HL-60/S4 treated with phorbol 12-myristate 13-acetate at 8.2 ng/mL for 4 days and 3 days (cell line): ENCODE data around the gene GALNT17.

Experiments used
- in situ Hi-C: fragments of 300-500 bp; cut with MboI; formaldehyde crosslinking; loops from 2 replicates; pipeline ENCODE4 v1.15.0; 2022; ENCODE audit warnings: low sequenced_read_pairs

The GALNT17 gene

GRCh38 chr7:71442492-71443190, 310.7 kb downstream of the GALNT17 start:
- in situ Hi-C loops = no loop called here

DNA sequence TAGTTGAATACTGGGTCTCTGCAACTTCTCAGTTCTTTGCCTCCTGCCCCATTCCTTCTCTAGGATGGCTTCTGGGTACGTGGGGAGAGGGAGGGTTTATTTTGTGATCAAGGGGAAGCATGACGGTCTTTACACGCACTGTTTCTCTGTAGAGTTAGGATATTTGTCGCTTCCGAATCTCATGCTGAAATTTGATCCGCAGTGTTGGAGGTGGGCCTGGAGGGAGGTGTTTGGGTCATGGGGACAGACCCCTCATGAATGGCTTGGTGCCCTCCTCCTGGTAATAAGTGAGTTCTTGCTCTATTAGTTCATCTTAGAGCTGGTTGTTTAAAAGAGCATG, 311.2 kb downstream of the GALNT17 start:
- in situ Hi-C loops = no loop called here

GRCh38 chr7:71444130-71444529, 312.2 kb downstream of the GALNT17 start:
- in situ Hi-C loops = no loop called here

GRCh38 chr7:71453630-71454029, 321.7 kb downstream of the GALNT17 start:
- in situ Hi-C loops = no loop called here

GRCh38 chr7:71454981-71455380, 323.0 kb downstream of the GALNT17 start:
- in situ Hi-C loops = no loop called here

GRCh38 chr7:71457021-71457420, 325.1 kb downstream of the GALNT17 start:
- in situ Hi-C loops = no loop called here

GRCh38 chr7:71457846-71458590, 326.1 kb downstream of the GALNT17 start:
- in situ Hi-C loops = no loop called here

DNA sequence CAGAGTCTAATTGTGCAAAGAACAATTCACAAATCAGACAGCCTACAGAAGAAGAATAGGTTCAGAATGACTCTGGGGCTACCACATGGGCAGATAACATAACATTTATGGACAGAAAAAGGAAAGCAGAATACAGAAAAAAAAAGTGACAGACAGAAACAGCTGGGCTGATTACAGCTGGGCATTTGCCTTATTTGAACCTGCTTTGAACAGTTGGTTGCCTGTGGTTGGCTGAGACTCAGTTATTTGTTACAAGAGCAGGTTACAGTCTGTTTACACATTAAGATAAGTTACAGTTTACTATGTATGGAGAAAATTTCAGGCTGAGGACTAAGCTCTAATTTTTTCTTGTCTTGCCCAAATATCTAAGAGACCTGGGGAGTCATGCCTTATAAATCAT, 327.2 kb downstream of the GALNT17 start:
- in situ Hi-C loops = no loop called here

- in situ Hi-C loops = no loop called here
Observed at GRCh38 chr7:71461572-71461971, 329.6 kb downstream of the GALNT17 start.

GRCh38 chr7:71465741-71466189, 333.8 kb downstream of the GALNT17 start:
- in situ Hi-C loops = no loop called here

- in situ Hi-C loops = no loop called here
Observed at GRCh38 chr7:71466448-71467145, 334.7 kb downstream of the GALNT17 start.

DNA sequence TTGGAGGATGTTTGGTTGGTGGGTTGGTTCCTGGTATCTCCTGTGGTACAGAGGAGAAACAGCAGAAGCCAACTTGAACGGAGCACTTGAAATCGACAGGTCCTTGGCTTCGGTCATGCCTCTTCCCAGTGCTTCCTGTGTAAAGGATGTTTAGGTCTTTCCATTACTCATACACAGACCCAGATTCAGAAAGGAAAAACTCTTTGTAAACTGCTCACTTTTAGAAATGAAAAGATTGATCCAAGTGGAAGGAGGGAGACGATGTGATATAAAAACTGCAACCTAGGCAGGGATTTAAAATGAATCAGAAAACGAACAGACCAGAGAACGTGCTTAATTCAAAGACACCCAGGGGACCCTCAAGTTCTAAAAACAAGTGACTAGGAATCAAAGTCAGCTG, 338.4 kb downstream of the GALNT17 start:
- in situ Hi-C loops = no loop called here

GRCh38 chr7:71470830-71471229, 338.9 kb downstream of the GALNT17 start:
- in situ Hi-C loops = no loop called here

GRCh38 chr7:71472962-71473361, 341.0 kb downstream of the GALNT17 start:
- in situ Hi-C loops = no loop called here

- in situ Hi-C loops = no loop called here
Observed at GRCh38 chr7:71473366-71473967, 341.5 kb downstream of the GALNT17 start.

DNA sequence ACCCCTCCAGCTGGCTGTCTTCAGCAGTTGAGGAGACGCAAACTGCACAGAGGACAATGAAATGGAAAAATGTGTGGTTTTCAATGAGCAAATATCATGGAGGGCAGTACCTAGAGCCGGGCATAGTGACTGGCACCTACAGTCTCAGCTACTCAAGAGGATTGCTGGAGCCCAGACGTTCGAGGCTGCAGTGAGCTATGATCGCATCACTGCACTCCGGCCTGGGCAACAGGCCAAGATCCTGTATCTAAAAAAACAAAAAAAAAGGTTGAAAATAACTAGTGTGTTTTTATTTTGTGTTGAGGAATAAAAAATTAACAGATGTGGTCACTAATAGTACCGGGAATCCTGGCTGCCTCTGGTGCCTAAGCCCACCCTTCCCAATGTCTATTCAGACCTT, 345.5 kb downstream of the GALNT17 start:
- in situ Hi-C loops = no loop called here

DNA sequence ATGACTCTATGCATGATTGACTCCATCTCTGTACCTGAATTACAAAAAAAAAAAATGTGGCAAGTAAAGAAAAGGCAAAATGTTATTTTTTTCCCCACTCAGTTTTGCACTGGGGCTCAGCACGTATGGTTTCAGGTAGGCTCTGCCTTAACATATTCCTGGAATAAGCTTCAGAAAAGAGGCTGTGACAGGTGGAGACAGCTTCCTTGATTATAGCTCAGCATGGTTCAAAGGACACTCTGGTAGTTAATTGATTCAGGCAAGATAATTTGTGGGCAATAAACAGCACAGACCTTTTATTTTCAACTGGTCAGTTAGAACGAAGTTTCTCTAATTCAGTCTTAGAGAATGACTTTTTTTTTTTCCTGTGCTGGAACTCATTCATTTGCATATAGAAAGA, 347.3 kb downstream of the GALNT17 start:
- in situ Hi-C loops = no loop called here

DNA sequence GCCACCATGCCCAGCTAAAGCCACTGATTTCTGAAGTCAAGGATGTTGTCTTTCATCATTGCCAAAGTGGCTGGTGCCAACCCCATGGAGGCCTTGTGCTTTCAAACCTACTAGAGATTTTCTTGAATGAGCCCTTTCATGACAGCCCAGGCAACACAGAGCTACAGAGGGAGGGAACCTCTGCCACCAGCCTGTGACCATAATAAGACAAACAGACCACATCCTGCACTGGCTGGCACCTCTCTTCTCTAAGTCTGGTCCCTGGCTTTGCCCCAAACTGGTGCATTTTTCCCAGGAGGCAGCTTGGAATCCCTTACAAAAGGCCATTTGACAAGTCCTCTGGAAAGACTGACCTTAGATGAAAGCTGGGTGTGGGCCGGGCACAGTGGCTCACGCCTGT, 348.8 kb downstream of the GALNT17 start:
- in situ Hi-C loops = no loop called here

- in situ Hi-C loops = no loop called here
Observed at GRCh38 chr7:71482284-71482683, 350.3 kb downstream of the GALNT17 start.

GRCh38 chr7:71484380-71484779, 352.4 kb downstream of the GALNT17 start:
- in situ Hi-C loops = no loop called here

- in situ Hi-C loops = no loop called here
Observed at GRCh38 chr7:71485586-71485985, 353.6 kb downstream of the GALNT17 start.

- in situ Hi-C loops = no loop called here
Observed at GRCh38 chr7:71486414-71486813, 354.5 kb downstream of the GALNT17 start.
